HL-60 (cell line): Measurements from ENCODE around the gene ANKRD11.

Experiments used
- DNase-seq, 2 experiments: peaks; one replicate each; pipeline ENCODE4 v3.0.0-alpha.2; 2010 to 2020; ENCODE audit warnings: low read depth in 1 of 2, low spot score in 1 of 2
- H3K27ac ChIP-seq: fragments of 250-450 bp; sonication (Bioruptor Pico); replicated peaks from 2 replicates; pipeline ENCODE4 v1.5.1; 2020; ENCODE audit warnings: mild to moderate bottlenecking, moderate library complexity
- H3K27me3 ChIP-seq: fragments of 250-450 bp; sonication (Bioruptor Pico); 2 replicates; pipeline ENCODE4 v1.5.1; 2021; ENCODE audit warnings: mild to moderate bottlenecking, moderate library complexity; ENCODE audit not compliant: insufficient read depth, poor library complexity, severe bottlenecking
- H3K4me3 ChIP-seq: replicated peaks from 2 replicates; pipeline ENCODE4 v1.5.1; 2011; ENCODE audit warnings: mild to moderate bottlenecking, control low read depth, low read length; ENCODE audit not compliant: insufficient read depth
- CTCF ChIP-seq: IDR thresholded peaks from one replicate; pipeline ENCODE4 v1.5.1; 2011; ENCODE audit warnings: low read length, control low read depth, inconsistent platforms; ENCODE audit not compliant: insufficient read depth
- GABPA ChIP-seq: IDR thresholded peaks from 2 replicates; pipeline ENCODE4 v1.6.1; 2012; ENCODE audit warnings: low read depth
- POLR2AphosphoS5 ChIP-seq: IDR thresholded peaks from 2 replicates; pipeline ENCODE4 v1.6.1; 2012; ENCODE audit warnings: low read depth
- REST ChIP-seq: IDR thresholded peaks from 2 replicates; pipeline ENCODE4 v1.6.1; 2012; ENCODE audit warnings: low read depth; ENCODE audit not compliant: insufficient replicate concordance
- SPI1 ChIP-seq: IDR thresholded peaks from 2 replicates; pipeline ENCODE4 v1.6.1; 2012; ENCODE audit warnings: low read depth, mild to moderate bottlenecking, borderline replicate concordance

The ANKRD11 gene

GRCh38 chr16:89506113-89506504, 15.7 kb upstream of the ANKRD11 start:
- no peak for DNase-seq
- Histone ChIP-seq H3K27ac (peak overlapping the region; percentile 79), H3K27me3 (no peaks in the 10 kb centered on the region), H3K4me3 (no peak overlapping the region; the same call in 1 of the 2 replicates)
- no peak for TF ChIP-seq REST
- no peak for TF ChIP-seq CTCF
- TF ChIP-seq GABPA = no peak
- TF ChIP-seq SPI1 = no peak
- TF ChIP-seq POLR2AphosphoS5 = no peak

GRCh38 chr16:89505204-89506112, 15.1 kb upstream of the ANKRD11 start:
- H3K27me3 ChIP-seq = no peaks in the 10 kb centered on the region
- H3K27ac ChIP-seq = peak overlapping the region; percentile 79
- TF ChIP-seq CTCF (no peak), SPI1 (peak; percentile 58; the same call in 1 of the 2 replicates), POLR2AphosphoS5 (peak; percentile 71)
- peak; percentile 86 to 92 for DNase-seq
- no peak overlapping the region; the same call in 1 of the 2 replicates for H3K4me3 ChIP-seq

GRCh38 chr16:89504091-89504490, 13.7 kb upstream of the ANKRD11 start:
- Histone ChIP-seq H3K27me3 (no peaks in the 10 kb centered on the region), H3K27ac (no peak overlapping the region), H3K4me3 (no peak overlapping the region)
- no peak for DNase-seq
- TF ChIP-seq SPI1 = no peak
- no peak for TF ChIP-seq POLR2AphosphoS5
- no peak for TF ChIP-seq REST
- no peak for TF ChIP-seq GABPA
- TF ChIP-seq CTCF = no peak
